Measurements from ENCODE around the gene MAP3K2.

DNA sequence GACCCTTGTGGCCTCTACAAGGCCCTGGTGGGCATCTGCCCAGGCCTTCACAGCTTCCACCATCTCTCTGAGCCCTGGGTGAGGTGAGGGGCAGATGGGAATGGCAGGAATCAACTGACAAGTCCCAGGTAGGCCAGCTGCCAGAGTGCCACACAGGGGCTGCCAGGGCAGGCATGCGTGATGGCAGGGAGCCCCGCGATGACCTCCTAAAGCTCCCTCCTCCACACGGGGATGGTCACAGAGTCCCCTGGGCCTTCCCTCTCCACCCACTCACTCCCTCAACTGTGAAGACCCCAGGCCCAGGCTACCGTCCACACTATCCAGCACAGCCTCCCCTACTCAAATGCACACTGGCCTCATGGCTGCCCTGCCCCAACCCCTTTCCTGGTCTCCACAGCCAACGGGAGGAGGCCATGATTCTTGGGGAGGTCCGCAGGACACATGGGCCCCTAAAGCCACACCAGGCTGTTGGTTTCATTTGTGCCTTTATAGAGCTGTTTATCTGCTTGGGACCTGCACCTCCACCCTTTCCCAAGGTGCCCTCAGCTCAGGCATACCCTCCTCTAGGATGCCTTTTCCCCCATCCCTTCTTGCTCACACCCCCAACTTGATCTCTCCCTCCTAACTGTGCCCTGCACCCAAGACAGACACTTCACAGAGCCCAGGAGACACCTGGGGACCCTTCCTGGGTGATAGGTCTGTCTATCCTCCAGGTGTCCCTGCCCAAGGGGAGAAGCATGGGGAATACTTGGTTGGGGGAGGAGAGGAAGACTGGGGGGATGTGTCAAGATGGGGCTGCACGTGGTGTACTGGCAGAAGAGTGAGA is 32.5 kb upstream of the MAP3K2 start:
- no peak for TF ChIP-seq POLR2A (IDR thresholded peaks at IDR 0.05)
- TF ChIP-seq, protein P1, sequence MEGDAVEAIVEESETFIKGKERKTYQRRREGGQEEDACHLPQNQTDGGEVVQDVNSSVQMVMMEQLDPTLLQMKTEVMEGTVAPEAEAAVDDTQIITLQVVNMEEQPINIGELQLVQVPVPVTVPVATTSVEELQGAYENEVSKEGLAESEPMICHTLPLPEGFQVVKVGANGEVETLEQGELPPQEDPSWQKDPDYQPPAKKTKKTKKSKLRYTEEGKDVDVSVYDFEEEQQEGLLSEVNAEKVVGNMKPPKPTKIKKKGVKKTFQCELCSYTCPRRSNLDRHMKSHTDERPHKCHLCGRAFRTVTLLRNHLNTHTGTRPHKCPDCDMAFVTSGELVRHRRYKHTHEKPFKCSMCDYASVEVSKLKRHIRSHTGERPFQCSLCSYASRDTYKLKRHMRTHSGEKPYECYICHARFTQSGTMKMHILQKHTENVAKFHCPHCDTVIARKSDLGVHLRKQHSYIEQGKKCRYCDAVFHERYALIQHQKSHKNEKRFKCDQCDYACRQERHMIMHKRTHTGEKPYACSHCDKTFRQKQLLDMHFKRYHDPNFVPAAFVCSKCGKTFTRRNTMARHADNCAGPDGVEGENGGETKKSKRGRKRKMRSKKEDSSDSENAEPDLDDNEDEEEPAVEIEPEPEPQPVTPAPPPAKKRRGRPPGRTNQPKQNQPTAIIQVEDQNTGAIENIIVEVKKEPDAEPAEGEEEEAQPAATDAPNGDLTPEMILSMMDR (IDR thresholded peaks at IDR 0.05), result no peak
